GM18907 (cell line): ENCODE data around the gene COL8A1.
"Not testable (repeated sequence)": the region's sequence is repeated elsewhere in the genome, so short reads cannot be mapped to it uniquely, and the experiment has no call there.

Experiments
- ATAC-seq: cut with Tn5 transposase; IDR thresholded peaks from one replicate; pipeline ENCODE4 v1.9.1; 2021; ENCODE audit warnings: mild to moderate bottlenecking, moderate library complexity; ENCODE audit not compliant: unreplicated experiment

Gene COL8A1

DNA sequence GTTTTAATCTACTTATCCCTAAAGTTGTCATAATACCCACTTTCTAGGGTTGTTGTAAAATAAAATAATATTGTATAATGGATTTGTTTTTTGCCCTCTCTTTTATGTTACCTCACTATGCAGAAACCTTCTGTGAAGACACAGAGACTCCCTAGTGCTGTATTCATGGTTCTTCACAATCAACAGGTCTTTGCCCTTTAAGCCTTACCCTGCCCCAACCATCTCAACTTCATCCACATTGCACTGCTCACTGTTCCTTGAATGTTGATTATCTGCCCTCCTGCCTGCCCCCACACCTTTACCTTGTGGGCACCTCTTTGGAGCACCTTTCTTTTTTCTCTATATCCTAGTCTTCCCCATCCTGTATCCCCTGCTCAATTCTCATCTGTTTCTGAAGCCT, 200.4 kb downstream of the COL8A1 start:
- no peak for ATAC-seq

DNA sequence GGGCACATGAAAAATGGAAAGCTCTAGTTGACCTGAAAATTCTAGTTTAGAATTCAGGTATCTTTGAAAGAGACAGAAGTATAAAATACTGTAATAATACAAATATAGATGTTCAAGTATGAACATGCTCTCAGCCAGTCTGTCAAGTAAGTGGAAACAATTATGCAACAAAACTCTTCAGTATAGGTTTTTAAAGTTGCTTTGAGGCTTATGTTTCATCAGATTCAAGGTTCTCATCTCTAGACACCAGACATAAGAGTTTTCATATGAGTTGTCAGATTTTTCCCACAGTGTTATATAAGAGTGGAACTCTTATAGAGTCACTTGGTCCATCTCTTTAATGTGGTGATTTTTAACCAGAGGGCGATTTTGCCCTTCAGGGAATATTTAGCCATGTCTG, 201.2 kb downstream of the COL8A1 start:
- ATAC-seq: no peak

DNA sequence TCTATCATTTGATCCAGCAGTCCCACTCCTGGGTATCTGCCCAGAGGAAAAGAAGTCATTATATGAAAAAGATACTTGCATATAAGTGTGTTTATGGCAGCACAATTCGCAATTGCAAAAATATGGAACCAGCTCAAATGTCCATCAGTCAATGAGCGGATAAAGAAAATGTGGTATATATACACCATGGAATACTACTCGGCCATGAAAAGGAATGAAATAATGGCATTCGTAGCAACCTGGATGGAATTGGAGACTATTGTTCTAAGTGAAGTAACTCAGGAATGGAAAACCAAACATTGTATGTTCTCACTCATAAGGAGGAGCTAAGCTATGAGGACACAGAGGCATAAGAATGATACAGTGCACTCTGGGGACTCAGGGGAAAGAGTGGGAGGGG, 203.6 kb downstream of the COL8A1 start:
- ATAC-seq: not testable (repeated sequence)

DNA sequence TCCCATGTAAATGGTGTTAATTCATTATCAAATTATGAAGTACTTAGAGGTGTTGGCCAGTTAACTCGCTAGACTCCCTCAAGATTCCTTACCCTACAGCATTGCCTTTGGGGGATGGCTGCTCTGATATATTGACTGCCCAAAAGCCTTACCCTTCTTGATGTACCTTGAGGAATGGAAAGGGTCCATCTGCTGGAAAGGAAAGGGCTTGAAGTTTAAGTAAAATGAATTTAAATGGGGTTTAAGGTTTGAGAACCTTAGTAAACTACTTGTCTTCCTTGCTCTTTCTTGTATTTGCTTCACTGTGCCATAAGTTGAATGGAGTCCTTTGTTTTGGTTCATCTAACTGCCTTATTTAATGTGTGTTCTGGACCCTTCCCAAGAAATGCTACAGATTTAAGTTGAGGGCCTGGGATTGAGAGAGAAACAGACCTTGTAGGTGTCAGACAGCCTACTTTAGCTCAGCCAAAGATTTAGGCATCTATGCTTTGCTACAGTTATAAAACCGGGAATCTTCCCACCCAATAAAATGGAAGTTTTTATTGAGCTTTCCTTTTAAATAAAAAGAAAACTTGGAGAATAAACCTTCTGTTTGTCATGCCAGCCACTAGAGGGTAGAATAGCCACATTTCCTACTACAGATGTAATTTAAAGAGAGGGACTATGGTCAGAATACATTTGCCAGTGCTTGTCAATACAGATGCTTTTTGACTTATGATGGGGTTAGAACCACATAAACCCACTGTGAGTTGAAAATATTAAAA, 204.6 kb downstream of the COL8A1 start:
- peak; percentile 73 for ATAC-seq

DNA sequence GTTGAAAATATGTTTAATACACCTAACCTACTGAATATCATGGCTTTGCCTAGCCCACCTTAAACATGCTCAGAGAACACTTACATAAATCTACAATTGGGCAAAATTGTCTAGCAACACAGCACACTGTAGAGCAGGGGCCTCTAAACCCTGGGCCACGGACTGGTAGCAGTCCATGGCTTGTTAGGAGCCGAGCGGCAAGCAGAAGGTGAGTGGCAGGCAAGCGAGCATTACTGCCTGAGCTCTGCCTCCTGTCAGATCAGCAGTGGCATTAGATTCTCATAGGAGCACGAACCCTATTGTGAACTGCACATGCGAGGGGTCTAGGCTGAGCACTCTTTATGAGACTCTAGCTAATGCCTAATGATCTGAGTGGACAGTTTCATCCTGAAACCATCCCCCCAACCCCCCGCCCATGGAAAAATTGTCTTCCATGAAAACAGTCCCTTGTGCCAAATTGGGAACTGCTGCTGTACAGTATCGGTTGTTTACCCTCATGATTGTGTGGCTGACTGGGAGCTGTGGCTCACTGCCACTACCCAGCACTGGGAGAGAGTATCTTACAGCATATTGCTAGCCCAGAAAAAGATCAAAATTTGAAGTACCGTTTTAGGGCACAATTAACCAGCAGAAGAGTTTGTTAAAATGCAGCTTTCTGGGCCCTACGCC, 205.3 kb downstream of the COL8A1 start:
- ATAC-seq: peak; percentile 15

DNA sequence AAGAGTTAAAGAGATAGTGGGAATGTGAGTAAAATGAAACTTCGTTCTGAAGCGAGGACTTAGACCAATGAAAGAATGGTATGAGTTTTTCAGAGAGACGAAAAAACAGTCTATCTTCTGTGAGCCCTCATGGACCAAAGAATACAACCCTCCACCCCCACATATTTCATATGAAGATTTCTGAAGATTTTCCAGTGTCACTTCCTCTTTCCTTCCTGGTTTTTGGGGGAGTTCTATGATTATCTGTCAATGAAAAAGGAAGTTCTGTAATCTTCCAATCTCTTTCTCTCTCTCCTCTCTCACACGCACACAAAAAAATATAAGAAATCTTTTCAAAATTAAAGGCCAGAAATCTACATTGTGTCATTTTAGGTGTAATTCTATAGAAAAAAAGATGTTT, 206.9 kb downstream of the COL8A1 start:
- ATAC-seq: no peak

DNA sequence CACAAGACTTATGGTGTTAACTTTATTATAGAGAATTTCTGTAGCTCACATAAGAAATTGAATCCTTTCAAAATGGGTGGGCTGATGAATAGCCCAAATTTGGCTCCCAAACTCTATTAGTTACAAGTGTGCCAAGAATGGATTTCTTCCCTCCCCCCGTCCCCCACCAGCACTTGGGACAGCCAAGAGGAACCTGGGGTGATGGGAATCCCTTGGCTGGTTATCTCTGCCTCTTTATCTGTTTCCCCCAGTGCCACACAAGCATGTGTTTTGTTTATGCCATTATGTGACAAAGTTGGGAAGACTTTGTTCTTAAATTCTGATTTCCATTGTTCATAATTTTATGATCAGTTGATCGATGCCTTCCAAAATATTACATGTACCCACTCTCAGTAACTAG, 207.6 kb downstream of the COL8A1 start:
- ATAC-seq: no peak

DNA sequence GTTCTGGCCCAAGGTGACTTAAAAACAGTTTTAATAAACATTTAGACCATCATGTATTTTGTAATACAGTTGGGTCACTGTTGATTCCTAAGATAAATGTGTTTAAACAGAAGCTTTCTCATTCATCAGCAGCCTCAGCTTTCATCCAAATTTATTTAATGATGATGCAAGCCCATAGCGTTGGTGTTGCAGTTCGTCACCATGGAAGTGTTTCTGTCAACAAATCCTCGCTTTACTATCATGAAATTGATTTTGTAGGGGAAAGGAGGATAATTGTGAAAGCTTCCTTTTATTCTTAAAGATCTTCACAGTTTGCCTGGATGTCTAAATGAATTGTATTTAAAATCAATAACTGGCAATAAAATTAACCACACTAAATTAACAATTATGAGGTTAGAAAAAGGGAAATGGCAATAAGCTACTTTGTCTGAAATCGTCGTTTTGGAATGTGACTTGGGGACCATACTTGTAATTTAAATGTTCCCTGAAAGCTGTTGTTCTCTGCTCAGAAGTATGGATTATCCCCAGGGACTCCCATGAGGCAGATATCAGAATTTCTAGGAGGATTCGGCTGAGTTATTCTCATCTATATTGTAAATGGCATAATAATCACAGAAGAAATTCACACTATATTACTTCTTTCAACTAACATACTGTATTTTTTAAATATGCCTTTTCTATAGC, 208.2 kb downstream of the COL8A1 start:
- no peak for ATAC-seq

DNA sequence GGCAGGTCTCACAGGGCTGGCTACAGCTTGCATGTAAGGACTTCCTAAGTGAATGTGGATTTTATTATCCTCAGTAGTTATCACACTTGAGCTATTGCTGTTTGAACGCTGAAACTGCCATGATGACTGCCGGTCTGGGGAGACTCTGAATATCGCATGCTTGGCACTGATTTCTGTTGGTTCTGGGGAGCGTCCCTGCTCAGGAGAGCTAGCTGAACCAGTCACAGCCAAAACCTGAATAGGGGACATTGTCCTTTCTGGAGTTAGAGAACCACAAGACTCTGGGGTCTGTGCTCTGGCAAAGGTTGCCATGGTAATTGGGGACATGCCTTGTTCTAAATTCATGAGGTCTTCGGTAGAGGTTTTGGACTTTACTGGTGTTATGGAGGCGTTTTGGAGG, 210.0 kb downstream of the COL8A1 start:
- no peak for ATAC-seq
